Body of pancreas (tissue), 4 donors: ENCODE measurements around the gene TRPM3. TPM values are rescaled to one million over a fixed set of nuclear protein-coding genes. Genes with fewer than 3 reads are reported as not detected.

Experiments used
- ATAC-seq: fragments of 150-250 bp; one replicate; pipeline ENCODE4 v1.9.1; 2016
- DNase-seq, 4 donors: peaks; one replicate each; pipeline ENCODE4 v3.0.0-alpha.2; 2019
- H3K27ac ChIP-seq, 4 donors: fragments of 200-600 bp; sonication (generic); 1 replicate in 3 of 4; 2 replicates in 1 of 4; pipeline versions ENCODE4 v1.5.1 to v1.6.1; 2016 to 2019; ENCODE audit warnings: mild to moderate bottlenecking in 1 of 4, mixed read lengths in 1 of 4, moderate library complexity in 1 of 4
- H3K27me3 ChIP-seq, 2 donors: fragments of 200-600 bp; sonication (generic); one replicate each; pipeline ENCODE4 v1.6.0; 2016; ENCODE audit warnings: mild to moderate bottlenecking in 1 of 2
- H3K36me3 ChIP-seq, 2 donors: fragments of 200-600 bp; sonication (generic); replicated peaks in 1 of 2; 2 replicates each; pipeline ENCODE4 v1.5.1; 2016; ENCODE audit warnings: low read depth in 2 of 2; ENCODE audit not compliant: insufficient read depth in 1 of 2
- H3K4me1 ChIP-seq: fragments of 200-600 bp; sonication (generic); one replicate; pipeline ENCODE4 v1.6.0; 2016
- H3K4me3 ChIP-seq, 2 donors: fragments of 200-600 bp; sonication (generic); 1 replicate in 1 of 2; 2 replicates in 1 of 2; pipeline ENCODE4 v1.5.1; 2016 to 2019
- H3K9me3 ChIP-seq, 3 donors: fragments of 200-600 bp; sonication (generic); 1 replicate in 2 of 3; 2 replicates in 1 of 3; pipeline ENCODE4 v1.5.1; 2016
- CTCF ChIP-seq, 7 experiments: fragments of 450-650 bp in 4 of 7; fragments of 200-600 bp in 3 of 7; sonication (generic) in 3 of 7; IDR thresholded peaks; one replicate each; pipeline ENCODE4 v1.5.1; 2016 to 2019; ENCODE audit warnings: antibody characterized with exemption in 7 of 7
- POLR2A ChIP-seq, 3 donors: fragments of 450-650 bp; IDR thresholded peaks; one replicate each; pipeline ENCODE4 v1.6.1; 2016; ENCODE audit warnings: antibody characterized with exemption in 3 of 3, mild to moderate bottlenecking in 2 of 3
- WGBS, 2 donors: methylation state at CpG; one replicate each; pipeline ENCODE4 v1.1.5; 2017; 5-methylcytosine and 5-hydroxymethylcytosine counted together
- intact Hi-C: fragments of 100-400 bp; cut with DNase I; formaldehyde crosslinking; loops from one replicate; pipeline ENCODE4 v1.15.1; 2023
- total RNA-seq, 2 donors: library from RNA; depleted of rRNA; stranded (reverse); fragments of >200 nt; gene quantifications; one replicate each; pipeline ENCODE4 v1.1.0, GENCODE V29; 2016

The TRPM3 gene
- total RNA-seq, 2 donors from 2014 or later: 0.78 to 1.3 TPM

DNA sequence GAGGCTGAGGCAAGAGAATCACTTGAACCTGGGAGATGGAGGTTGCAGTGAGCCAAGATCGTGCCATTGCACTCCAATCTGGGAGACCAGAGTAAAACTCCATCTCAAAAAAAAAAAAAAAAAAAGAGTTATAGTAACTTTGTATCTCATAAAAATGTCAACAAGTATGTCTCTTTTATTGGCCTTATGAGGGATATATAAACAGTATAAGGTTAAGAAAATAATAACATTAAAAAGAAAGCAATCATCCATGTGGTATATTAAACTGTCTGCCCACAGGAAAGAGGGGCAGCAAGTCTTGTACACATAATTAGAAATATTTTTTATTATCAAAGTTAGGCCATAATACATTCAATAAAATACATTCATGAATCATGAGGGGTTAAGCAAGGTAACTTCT lies 447.6 kb downstream of the TRPM3 start:
- peaks cover 12% of the 10 kb centered on the region for H3K4me1 ChIP-seq
- H3K27me3 ChIP-seq: no peaks in the 10 kb centered on the region
- intact Hi-C loops: no loop called here
- H3K4me3 ChIP-seq: no peak overlapping the region
- DNase-seq (no peak), ATAC-seq (no peak)
- no peaks in the 10 kb centered on the region for H3K36me3 ChIP-seq
- no peaks in the 10 kb centered on the region for H3K9me3 ChIP-seq
- no peak overlapping the region for H3K27ac ChIP-seq
- TF ChIP-seq POLR2A (IDR thresholded peaks at IDR 0.05): no peak
- WGBS, 2 donors: 83 to 100% methylated on average over 1 of the region's 1 CpG

GRCh38 chr9:70672161-70672649 lies 449.2 kb downstream of the TRPM3 start:
- intact Hi-C loops: no loop called here
- WGBS, 2 donors: 43 to 79% methylated on average over 1 of the region's 1 CpG
- H3K4me1 ChIP-seq: peaks cover 12% of the 10 kb centered on the region
- ATAC-seq (no peak), DNase-seq (no peak)
- TF ChIP-seq POLR2A (IDR thresholded peaks at IDR 0.05) (no peak), CTCF (IDR thresholded peaks at IDR 0.05) (no peak)
- no peak overlapping the region for H3K4me3 ChIP-seq
- no peaks in the 10 kb centered on the region for H3K27me3 ChIP-seq
- no peak overlapping the region for H3K27ac ChIP-seq
- no peaks in the 10 kb centered on the region for H3K9me3 ChIP-seq
- no peaks in the 10 kb centered on the region for H3K36me3 ChIP-seq

DNA sequence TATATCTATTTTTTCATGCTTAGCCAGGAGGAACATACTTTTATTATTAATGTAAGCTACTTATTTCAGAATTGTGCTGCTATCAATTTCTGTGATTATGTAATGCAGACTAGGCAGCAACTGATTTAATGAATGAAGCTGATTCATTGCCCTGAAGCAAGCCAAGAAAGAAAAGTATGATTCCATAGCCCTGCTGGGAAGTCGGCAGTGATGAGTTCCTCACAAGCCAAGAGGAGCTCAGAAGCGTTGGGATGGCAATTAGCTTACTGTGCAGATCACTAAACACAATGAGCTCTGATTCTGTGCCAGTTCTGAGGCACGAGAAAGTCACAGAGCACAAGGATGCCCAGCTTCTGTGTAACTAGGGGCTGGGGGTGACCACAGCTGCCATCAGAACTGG lies 452.7 kb downstream of the TRPM3 start:
- 64 to 76% methylated on average over 3 of the region's 3 CpGs for WGBS, 2 donors
- no peak for TF ChIP-seq CTCF (IDR thresholded peaks at IDR 0.05)
- TF ChIP-seq POLR2A (IDR thresholded peaks at IDR 0.05): no peak
- Histone ChIP-seq H3K4me1 (peaks cover 8% of the 10 kb centered on the region), H3K9me3 (no peaks in the 10 kb centered on the region), H3K36me3 (no peaks in the 10 kb centered on the region), H3K4me3 (no peak overlapping the region), H3K27me3 (no peaks in the 10 kb centered on the region), H3K27ac (no peak overlapping the region)
- ATAC-seq (no peak), DNase-seq (no peak)
- intact Hi-C loops: no loop called here

DNA sequence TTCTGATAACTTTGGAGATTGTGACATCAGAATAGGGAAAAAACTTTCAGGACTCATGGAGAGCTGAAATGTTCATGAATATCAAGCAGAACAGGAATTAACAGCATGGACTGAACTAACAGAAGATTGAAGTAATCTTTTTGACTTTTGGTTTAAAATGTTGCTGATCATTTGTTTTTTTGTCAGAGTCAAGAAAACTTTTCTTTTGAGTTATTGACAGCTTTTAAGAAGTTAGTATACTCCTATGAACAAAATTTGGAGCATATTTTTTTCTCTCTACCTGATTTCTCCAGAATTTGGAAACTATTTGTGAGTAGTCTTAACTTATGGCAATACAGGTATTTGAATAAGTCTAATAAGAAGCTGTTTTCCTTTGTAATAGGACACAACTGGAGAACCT lies 462.7 kb downstream of the TRPM3 start:
- H3K4me3 ChIP-seq: no peak overlapping the region

GRCh38 chr9:70656281-70656680 lies 465.1 kb downstream of the TRPM3 start:
- ATAC-seq (no peak), DNase-seq (no peak)
- H3K4me3 ChIP-seq: no peak overlapping the region
- intact Hi-C loops: no loop called here
- TF ChIP-seq POLR2A (IDR thresholded peaks at IDR 0.05) (no peak), CTCF (IDR thresholded peaks at IDR 0.05) (no peak)
- no peaks in the 10 kb centered on the region for H3K36me3 ChIP-seq
- H3K27ac ChIP-seq: no peak overlapping the region
- H3K27me3 ChIP-seq: no peaks in the 10 kb centered on the region
- 93 to 94% methylated on average over 1 of the region's 1 CpG for WGBS, 2 donors
- no peaks in the 10 kb centered on the region for H3K9me3 ChIP-seq
- H3K4me1 ChIP-seq: no peaks in the 10 kb centered on the region

More for the DNA sequence above, 462.7 kb downstream of the TRPM3 start:
- DNase-seq (no peak), ATAC-seq (no peak)
- intact Hi-C loops: no loop called here
- TF ChIP-seq CTCF (IDR thresholded peaks at IDR 0.05) (no peak), POLR2A (IDR thresholded peaks at IDR 0.05) (no peak)
- H3K9me3 ChIP-seq: no peaks in the 10 kb centered on the region
- no peaks in the 10 kb centered on the region for H3K36me3 ChIP-seq
- H3K4me1 ChIP-seq: no peaks in the 10 kb centered on the region
- H3K27me3 ChIP-seq: no peaks in the 10 kb centered on the region
- H3K27ac ChIP-seq: no peak overlapping the region
